Measurements from ENCODE around the gene ROGDI. TPM values are rescaled to one million over a fixed set of nuclear protein-coding genes. Genes with fewer than 3 reads are reported as not detected.

Gene ROGDI
- total RNA-seq, 1 donor from 2014 or later, result 134 TPM

DNA sequence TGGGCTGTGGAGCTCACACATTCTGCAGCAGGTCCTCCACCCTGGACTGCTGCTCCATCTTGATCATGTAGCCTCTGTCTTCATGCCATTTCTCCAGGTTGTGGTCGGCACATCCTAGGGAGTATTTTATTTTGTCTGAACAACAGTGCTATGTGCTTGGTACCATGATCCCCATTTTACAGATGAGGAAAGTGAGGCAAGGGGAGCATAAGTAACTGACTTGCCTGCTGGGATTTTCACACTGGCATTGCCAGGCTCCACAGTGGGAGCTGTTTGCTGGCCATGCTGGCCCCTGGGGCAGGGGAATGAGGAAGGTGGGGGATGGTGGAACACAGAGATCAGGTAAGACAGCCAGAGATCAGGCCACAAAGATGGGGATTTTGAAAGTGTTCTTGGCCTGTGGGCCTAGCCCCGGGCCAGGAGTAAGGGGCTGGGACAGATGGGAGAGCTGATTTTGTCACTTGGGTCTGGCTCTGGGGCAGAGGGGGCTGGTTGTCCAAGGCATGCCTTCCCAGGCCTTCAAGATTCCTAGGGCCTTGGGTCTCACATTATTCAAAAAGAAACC, 26.2 kb downstream of the ROGDI start:
- intact Hi-C loops (cut with micrococcal nuclease), result no loop called here
- ATAC-seq, result no peak

DNA sequence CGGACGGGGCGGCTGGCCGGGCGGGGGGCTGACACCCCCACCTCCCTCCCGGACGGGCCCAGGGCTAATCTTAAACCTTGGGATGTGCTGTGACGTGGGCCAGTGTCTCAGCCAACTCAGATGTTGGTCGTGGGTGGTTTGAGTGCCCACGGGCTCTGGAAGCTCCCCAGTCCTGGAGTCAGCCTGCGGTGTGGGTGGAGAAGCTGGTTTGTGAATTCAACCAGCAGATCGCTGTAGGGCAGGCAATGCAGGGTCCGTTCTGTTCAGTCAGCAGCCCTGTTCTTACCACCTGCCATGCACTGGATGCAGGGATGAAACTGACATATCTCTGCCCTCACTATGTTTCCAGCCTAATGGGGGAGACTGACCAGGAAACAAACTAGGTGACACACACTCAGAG, 27.4 kb downstream of the ROGDI start:
- DNase-seq (no peak), ATAC-seq (no peak)
- intact Hi-C loops (cut with micrococcal nuclease), result no loop called here

More for the DNA sequence above, 26.2 kb downstream of the ROGDI start:
- DNase-seq, result no peak

DNA sequence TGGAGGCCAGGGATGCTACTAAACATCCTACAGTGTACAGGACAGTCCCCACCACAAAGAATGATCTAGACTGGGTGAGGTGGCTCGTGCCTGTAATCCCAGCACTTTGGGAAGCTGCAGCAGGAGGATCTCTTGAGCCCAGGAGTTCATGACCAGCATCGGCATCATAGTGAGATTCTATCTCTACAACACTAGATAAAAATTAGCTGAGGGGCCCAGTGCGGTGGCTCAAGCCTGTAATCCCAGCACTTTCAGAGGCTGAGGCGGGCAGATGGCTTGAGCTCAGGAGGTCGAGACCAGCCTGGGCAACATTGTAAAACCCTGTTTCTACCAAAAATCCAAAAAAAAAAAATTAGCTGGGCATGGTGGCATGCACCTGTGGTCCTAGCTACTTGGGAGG, 30.1 kb downstream of the ROGDI start:
- DNase-seq, result no peak
- intact Hi-C loops (cut with micrococcal nuclease), result no loop called here
- no peak for ATAC-seq

DNA sequence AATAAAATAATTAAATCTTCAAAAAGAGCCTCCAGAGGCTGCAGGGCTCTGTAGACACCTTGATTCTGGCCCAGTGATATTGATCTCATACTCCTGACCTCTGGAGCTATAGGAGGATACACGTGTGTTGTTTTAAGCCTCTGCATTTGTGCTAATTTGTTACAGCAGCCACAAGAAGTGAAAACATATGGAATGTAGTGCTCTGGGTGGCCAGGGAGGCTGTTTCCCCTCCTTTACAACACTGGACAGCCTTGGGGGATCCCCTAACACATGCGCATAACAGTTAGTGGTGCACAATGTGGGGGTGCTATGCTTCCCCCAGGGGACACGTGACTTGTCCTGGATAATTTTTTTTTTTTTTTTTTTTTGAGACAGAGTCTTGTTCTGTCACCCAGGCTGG, 30.8 kb downstream of the ROGDI start:
- intact Hi-C loops (cut with micrococcal nuclease), result no loop called here
- no peak for ATAC-seq
- no peak for DNase-seq

DNA sequence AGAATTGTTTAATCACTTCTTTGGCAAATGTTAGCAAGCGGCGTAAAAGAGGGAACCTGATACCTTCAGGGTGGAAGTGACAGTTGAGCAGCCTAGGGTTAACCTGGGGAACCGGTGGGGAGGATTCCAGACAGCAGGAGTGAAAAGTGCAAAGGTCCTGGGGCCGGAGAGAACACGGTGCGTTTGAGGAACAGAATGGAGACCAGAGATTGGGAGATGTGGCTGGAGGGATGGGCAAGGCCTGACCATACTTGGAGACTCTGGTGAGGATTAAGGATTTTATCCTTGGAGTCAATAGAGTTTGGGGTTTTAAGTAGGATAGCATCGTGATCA, 33.2 kb downstream of the ROGDI start:
- no peak for ATAC-seq
- intact Hi-C loops (cut with micrococcal nuclease), result no loop called here
- no peak for DNase-seq

DNA sequence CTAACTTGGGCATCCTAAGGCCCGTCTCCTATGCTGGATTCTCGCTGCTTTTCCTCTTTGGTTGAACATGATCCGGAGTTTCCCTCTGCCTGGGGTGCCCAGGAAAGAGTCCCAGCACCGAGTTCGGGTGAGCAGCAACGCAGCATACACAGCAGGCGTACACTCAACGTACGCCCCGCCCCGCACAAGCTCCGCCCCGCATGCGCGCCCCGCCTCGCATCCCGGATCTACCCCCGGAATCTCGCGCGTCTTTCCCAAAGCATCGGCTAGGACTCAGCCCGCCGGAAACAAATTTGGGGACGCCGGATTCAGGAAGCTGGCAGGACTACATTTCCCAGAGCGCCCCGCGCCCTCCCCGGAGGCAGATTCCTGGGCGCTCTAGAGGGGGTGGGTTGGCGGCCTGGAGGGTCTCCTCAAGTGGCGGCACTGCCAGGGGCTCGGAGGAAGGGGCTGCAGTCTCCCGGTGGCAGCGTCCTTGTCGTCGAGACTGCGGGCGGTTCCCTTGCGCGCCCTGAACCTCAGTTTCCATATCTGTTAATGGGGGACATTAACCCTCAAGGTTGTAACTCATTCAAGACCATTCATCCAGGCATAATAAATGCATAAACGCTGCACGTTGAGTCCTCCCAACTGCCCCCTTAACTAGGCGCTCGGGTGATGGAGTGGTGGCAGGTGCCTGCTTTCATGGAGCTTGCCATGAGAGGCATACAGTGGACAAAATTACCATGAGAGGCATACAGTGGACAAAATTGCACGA, 33.7 kb downstream of the ROGDI start:
- ATAC-seq (peak; percentile 92), DNase-seq (peak; percentile 99)
- intact Hi-C loops (cut with micrococcal nuclease), result no loop called here

DNA sequence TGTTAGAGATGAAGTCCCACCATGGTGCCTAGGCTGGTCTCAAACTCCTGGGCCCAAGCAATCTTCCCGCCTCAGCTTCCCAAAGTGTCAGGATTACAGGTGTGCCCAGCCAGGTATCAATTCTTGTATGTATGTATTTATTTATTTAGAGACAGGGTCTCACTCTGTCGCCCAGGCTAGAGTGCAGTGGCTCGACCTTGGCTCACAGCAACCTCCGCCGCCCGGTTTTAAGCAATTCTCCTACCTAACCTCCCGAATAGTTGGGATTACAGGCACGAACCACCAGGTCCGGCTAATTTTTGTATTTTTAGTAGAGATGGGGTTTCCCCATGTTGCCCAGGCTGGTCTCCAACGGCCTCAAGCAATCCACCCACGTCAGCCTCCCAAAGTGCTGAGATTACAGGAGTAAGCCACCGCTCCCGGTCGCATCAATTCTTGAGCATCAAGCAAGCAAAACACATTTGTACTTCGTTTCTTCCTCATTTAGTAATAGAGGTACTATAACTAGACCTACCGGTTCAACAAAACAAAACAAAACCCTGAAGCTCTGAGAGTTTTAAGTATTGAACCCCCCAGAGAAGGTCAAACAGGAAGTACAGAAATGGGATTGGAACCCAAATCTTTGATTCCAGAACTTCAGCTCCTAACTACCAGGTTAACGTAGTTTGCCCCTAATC, 34.4 kb downstream of the ROGDI start:
- no peak for DNase-seq
- ATAC-seq, result no peak
- intact Hi-C loops (cut with micrococcal nuclease), result no loop called here

DNA sequence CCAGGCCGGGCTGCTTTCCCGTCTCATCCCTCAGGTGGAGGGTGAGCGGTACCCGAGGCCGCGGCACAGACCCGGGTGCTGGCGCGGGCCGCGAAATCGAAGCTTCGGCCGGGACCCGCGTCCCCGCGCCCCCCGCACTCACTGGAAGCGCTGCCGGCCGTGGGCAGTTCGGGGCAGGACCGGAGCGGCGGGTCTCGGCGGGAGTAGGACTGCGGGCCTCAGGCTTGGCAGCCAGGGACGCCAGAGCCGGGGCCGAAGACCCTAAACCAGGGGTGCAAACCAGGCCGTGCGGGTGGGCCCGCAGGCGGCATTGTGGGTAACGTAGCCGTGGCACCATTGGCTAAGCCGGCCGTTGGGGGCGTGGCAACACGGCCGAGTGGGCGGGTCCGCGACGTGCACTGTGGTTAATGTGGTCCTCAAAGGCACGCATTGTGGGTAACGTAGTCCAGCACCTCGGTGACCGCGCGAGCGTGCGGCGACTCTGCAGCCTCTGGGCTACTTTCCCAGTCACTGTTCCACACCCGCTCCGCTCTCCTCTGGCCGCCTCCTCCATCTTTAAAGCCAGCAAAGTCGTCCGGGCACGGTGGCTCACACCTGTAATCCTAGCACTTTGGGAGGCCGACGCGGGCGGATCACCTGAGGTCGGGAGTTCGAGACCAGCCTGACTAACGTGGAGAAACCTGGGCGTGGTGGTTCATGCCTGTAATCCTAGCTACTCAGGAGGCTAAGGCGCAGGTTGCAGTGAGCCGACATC, 35.4 kb downstream of the ROGDI start, which contains the start of gene ZNF500:
Gene ZNF500 (minus strand): TSS at position 288 of the 754 bp plus-strand sequence. CDS start 1,184 bp downstream, outside the sequence.
- intact Hi-C loops (cut with micrococcal nuclease), result no loop called here
- peak; percentile 94 for ATAC-seq
- DNase-seq, result peak; percentile 100

DNA sequence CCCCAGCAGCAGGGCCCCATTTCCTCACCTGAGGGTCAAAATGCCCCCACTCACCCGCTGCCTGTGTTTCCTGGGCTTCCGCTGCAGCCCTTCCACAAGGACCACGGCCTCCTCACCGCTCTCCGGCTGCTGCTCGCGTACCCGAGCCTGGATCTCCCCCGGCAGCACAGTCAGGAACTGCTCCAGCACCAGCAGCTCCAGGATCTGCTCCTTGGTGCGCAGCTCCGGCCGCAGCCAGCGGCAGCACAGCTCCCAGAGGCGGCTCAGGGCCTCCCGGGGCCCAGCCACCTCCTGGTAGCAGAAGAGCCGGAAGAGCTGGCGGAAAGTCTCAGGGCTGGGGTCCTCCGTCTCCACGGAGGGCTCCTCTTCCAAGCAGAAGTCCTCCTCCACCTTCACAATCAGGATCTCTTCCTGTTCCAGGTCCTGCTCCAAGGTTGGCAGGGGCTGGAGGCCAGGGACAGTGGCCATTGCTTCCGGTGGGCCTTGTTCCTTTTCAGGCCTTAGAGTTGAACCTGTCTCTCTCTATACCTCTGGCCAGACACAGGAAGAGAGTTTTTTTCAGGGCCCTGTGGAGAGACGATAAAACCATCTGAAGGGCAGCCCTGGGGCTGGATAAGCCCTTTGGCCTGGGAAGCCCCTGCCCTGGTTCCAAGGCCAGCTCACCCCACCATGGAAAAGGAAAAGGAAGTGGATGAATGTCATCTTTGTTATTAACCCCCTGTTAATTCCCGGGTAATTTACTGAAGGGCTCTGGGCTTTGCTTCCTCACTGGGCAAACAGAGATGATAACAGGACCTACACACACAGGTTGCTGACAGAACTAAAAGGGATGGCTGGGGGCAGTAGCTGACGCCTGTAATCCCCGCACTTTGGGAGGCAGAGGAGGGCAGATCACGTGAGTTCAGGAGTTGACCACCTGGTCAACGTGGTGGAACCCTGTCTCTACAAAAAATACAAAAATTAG, 36.6 kb downstream of the ROGDI start:
- DNase-seq (no peak), ATAC-seq (no peak)
- intact Hi-C loops (cut with micrococcal nuclease), result no loop called here

DNA sequence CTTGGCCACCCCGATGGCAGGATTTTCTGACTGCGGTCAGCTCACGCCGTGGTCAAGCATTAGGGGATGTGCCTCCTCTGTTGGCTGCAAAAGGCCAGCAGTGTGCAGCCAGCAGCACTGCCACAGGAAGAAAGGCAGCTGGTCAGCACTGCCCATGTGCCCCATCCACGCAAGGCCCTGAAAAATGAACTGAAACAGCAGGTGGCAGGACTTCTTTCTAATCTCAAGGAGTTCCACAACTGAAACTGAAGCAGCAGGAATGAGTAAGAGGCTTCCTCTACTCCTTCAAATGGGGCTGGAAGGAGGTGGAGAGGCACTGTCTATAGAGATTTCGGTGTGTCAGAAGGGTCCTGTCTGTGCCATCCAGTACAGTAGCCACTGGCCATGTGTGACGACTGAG, 38.6 kb downstream of the ROGDI start:
- no peak for ATAC-seq
- no peak for DNase-seq
- intact Hi-C loops (cut with micrococcal nuclease), result no loop called here

DNA sequence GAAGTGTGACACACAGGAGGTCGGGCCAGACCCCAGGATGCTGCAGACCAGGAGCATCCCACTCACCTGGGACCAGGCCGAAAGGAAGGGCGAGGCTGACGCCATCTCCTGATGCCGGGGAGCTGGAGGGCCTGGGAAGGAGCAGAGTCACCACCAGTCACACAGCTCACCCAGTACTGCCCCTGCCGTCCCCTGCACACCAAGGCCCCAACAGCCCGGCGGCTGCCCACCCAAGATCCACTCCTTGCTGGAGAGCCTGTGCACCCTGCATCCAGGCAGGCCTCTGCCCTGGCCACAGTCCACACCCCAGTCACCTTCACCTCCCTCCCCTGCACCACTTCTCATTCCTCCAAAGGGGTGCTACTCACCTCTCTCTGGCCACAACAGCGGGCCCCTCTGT, 40.2 kb downstream of the ROGDI start:
- ATAC-seq, result no peak
- no peak for DNase-seq
- intact Hi-C loops (cut with micrococcal nuclease), result no loop called here

DNA sequence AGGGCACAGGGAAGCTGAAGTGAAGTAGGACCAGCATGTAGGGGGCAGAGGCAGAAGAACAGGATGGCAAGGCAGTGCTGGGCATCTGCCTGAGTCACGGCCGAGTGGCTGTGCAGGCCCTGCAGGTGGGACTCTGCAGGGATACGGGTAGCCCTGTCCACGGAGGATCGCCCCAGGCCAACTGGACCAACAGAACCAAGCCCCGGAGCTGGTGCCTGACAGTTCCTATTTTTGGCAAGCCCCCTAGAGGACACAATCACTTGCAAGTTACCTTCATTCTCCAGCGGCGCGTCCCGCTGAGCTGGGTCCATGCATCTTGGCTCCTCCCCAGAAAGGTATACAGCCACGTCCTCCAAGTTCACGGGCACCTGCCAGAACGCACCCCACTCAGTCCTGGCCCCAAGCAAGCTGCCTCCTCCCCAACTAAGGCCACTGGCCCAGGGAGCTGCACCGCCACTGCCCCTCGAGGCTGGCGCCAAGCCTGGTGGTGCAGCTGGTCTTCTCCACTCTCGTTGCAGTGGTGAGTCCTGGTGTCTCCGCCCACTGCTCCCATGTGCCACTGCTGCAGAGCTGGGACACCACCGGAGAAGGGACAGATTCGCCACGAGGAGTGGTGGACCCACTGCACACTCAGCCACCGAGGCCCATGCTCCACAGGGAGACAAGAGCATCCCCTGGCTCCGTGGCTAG, 42.1 kb downstream of the ROGDI start:
- intact Hi-C loops (cut with micrococcal nuclease), result no loop called here
- ATAC-seq (no peak), DNase-seq (no peak)

DNA sequence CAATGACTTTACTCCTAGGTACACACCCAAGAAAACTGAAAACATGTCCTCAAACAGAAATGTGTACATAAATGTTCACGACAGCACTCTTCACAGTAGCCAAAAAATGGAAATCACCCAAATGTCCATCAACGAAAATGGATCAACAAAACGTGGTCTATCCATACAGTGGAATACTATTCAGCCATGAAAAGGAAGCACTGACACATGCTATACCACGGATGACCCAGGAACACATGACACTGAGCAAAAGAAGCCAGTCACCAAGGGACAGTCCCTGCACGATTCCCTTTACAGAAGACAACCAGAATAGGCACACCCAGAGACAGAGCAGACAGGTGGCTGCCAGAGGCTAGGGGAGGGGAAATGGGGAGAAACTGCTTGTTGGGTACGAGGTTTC, 46.7 kb downstream of the ROGDI start:
- no peak for DNase-seq
- intact Hi-C loops (cut with micrococcal nuclease), result no loop called here
- no peak for ATAC-seq

DNA sequence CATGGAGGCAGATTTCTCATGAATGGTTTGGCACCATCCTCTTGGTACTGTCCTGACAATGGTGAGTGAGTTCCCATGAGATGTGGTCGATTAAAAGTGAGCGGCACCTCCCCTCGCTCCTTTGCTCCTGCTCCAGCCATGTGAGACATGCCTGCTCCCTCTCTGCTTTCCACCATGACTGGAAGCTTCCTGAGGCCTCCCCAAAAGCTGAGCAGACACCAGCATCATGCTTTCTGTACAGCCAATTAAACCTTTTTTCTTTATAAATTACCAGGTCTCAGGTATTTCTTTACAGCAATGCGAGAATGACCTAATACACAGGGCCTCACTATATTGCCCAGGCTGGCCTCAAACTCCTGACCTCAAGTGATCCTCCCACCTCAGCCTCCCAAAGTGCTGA, 47.6 kb downstream of the ROGDI start:
- intact Hi-C loops (cut with micrococcal nuclease), result no loop called here
- DNase-seq (no peak), ATAC-seq (no peak)

DNA sequence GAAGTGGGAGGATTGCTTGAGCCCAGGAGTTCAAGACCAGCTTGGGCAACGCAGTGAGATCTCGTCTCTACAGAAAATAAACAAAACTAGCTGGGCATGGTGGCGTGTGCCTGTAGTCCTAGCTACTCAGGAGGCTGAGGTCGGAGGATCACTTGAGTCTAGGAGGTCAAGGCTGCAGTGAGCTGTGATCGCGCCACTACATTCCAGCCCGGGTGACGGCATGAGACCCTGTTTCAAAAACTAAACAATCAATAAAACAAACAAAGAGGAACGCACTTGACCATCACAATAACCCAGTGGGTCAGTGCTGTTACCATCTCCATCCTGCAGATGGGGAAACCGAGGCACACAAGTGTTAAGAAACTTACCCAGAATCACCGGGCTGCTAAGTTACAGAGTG, 49.2 kb downstream of the ROGDI start:
- intact Hi-C loops (cut with micrococcal nuclease), result no loop called here
- ATAC-seq (no peak), DNase-seq (no peak)

DNA sequence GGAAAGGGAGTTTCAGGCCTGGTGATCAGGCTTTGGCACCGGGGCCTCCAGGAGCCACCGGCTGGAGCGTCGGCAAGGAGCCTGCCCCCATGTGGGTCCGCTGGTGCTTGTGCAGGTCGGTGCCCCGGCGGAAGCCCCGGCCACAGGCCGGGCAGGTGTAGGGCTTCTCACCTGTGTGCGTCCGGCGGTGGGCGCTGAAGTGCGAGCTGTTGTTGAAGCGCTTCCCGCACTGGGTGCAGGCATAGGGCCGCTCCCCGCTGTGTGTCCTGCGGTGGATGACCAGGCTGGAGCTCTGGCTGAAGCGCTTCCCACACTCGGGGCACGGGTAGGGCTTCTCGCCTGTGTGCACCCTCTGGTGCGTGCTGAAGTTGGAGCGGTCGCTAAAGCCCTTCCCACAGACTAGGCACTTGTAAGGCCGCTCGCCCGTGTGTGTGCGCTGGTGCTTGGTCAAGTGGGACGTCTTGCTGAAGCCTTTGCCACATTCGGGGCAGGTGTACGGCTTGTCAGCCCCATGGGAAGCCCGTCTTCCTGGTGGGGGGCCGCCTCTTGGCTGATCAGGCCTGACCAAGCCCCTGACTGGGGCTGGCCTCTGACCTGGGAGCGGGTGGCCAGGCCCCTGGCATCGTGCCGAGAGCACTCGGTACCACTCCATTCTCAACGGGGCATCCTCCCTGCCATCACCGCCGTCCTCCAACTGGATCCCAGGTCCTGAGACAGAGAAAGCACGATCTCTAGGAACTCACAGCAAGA, 49.9 kb downstream of the ROGDI start:
- ATAC-seq (no peak), DNase-seq (no peak)
- intact Hi-C loops (cut with micrococcal nuclease), result no loop called here

DNA sequence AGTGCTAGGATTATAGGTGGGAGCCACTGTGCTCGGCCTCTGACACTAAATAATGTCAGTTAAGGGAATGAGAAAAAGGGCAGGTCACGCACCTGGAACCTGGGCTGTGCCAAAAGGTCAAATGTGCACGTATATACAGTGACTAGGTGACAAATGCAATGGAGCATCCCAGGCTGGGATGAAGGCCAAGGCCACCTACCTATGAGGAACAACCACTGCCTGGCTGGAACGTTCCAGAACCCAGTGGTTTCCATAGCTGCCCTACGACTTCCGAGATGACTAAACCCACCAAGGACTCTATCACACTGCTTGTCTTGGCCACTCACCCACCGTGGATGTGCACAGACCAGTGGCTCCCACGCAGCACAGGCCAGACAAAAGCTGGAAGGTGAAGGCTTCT, 51.5 kb downstream of the ROGDI start:
- no peak for DNase-seq
- ATAC-seq, result no peak
- intact Hi-C loops (cut with micrococcal nuclease), result no loop called here
